Activated CD8-positive, alpha-beta memory T cell treated with anti-CD3 and anti-CD28 coated beads for 1 hour (primary cell): ENCODE data around the gene PRX.
"Not testable (repeated sequence)": the region's sequence is repeated elsewhere in the genome, so short reads cannot be mapped to it uniquely, and the experiment has no call there.

Experiments used
- DNase-seq, 2 donors: peaks; one replicate each; pipeline ENCODE4 v3.0.0-alpha.2; 2020; ENCODE audit warnings: low read depth in 1 of 2; ENCODE audit errors: extremely low read depth in 1 of 2

The PRX gene, protein sequence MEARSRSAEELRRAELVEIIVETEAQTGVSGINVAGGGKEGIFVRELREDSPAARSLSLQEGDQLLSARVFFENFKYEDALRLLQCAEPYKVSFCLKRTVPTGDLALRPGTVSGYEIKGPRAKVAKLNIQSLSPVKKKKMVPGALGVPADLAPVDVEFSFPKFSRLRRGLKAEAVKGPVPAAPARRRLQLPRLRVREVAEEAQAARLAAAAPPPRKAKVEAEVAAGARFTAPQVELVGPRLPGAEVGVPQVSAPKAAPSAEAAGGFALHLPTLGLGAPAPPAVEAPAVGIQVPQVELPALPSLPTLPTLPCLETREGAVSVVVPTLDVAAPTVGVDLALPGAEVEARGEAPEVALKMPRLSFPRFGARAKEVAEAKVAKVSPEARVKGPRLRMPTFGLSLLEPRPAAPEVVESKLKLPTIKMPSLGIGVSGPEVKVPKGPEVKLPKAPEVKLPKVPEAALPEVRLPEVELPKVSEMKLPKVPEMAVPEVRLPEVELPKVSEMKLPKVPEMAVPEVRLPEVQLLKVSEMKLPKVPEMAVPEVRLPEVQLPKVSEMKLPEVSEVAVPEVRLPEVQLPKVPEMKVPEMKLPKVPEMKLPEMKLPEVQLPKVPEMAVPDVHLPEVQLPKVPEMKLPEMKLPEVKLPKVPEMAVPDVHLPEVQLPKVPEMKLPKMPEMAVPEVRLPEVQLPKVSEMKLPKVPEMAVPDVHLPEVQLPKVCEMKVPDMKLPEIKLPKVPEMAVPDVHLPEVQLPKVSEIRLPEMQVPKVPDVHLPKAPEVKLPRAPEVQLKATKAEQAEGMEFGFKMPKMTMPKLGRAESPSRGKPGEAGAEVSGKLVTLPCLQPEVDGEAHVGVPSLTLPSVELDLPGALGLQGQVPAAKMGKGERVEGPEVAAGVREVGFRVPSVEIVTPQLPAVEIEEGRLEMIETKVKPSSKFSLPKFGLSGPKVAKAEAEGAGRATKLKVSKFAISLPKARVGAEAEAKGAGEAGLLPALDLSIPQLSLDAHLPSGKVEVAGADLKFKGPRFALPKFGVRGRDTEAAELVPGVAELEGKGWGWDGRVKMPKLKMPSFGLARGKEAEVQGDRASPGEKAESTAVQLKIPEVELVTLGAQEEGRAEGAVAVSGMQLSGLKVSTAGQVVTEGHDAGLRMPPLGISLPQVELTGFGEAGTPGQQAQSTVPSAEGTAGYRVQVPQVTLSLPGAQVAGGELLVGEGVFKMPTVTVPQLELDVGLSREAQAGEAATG (N-terminal part only)

GRCh38 chr19:40413291-40413845, at the start of gene PRX:
Gene PRX, minus strand, starts transcription at chr19:40413378. Its CDS starts 5,446 bp downstream, at chr19:40407932.
- DNase-seq: no peak

- no peak for DNase-seq
Measured at GRCh38 chr19:40461669-40462221, 48.6 kb upstream of the PRX start.

DNA sequence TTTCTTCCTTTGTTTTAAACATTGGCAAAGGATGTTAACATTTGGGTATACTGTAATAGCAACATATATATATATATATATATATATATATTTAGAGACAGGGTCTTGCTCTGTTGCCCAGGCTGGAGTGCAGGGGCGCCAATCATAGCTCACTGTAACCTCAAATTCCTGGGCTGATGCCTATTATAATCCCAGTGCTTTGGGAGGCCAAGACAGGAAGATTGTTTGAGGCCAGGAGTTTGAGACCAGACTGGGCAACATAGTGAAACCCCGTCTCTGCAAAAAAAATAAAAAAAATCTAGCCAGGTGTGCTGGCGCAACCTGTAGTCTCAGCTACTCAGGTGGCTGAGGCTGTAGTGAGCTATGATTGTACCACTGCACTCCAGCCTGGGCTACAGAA, 47.0 kb upstream of the PRX start:
- no peak for DNase-seq

DNA sequence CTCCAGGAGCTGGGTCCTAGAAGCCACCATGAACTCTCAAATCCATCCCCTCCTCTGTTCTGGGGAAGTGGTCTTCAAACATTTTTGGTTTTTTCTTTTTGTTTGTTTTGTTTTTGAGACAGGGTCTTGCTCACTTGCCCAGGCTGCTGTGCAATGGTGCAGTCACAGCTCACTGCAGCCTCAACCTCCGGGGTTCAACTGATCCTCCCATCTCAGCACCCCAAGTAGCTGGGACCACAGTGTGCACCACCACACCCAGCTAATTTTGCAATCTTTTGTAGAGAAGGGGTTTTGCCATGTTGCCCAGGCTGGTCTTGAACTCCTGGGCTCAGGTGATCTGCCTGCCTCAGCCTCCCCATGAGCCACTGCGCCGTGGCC, 45.4 kb upstream of the PRX start:
- DNase-seq: no peak

GRCh38 chr19:40457953-40458596, 44.9 kb upstream of the PRX start:
- no peak for DNase-seq

DNA sequence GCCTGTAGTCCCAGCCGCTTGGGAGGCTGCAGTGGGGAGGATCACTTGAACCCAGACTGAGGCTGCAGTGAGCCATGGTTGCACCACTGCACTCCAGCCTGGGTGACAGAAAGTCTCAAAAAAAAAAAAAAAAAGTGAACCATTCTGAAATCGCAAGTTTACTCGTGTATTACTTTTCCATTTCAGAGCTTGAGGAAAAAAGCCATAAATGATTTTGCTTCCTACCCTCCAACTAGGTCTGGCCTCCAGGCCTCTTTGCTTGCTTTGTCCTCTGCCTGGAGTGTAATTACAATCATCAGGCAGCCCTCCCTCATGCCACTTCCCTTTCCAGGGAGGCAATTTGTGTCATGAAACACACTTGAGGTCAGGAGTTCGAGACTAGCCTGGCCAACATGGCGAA, 43.9 kb upstream of the PRX start:
- no peak for DNase-seq

- DNase-seq: not testable (repeated sequence)
Measured at GRCh38 chr19:40453943-40454342, 40.8 kb upstream of the PRX start.

GRCh38 chr19:40453151-40453735, 40.1 kb upstream of the PRX start:
- no peak for DNase-seq

DNA sequence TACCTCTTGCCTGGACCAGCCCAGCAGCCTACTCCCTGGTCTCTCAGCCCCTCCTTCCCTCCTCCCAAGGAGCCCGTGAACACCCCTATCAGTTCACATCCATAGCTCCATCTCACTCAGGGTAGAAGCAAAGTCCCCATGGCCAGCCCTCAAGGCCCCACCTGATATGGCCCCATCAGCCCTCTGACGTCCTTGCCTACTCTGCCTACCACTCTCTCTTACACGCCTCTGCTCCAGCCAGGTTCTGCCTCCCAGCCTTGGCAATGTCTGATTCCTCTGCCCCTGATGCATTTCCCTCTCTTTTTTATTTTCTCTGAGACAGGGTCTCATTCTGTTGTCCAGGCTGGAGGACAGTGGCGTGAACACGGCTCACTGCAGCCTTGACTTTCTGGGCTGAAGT, 38.8 kb upstream of the PRX start:
- DNase-seq: no peak

DNA sequence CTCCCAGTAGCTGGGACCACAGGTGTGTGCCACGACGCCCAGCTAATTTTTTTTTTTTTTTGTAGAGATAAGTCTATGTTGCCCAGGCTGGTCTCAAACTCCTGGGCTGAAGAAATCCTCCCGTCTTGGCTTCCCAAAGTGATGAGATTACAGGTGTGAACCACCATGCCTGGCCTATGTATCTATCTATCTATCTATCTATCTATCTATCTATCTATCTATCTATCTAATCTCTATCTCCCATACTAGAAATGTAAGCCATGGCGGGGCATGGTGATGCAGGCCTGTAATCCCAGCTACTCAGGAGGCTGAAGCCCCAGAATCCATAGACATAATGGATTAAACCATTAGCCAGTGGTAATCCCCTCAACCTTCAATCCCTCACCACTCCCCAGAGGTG, 37.5 kb upstream of the PRX start:
- no peak for DNase-seq

- no peak for DNase-seq
Measured at GRCh38 chr19:40449506-40449905, 36.3 kb upstream of the PRX start.

- no peak for DNase-seq
Measured at GRCh38 chr19:40446263-40446784, 33.1 kb upstream of the PRX start.

GRCh38 chr19:40445780-40446262, 32.6 kb upstream of the PRX start:
- no peak for DNase-seq

DNA sequence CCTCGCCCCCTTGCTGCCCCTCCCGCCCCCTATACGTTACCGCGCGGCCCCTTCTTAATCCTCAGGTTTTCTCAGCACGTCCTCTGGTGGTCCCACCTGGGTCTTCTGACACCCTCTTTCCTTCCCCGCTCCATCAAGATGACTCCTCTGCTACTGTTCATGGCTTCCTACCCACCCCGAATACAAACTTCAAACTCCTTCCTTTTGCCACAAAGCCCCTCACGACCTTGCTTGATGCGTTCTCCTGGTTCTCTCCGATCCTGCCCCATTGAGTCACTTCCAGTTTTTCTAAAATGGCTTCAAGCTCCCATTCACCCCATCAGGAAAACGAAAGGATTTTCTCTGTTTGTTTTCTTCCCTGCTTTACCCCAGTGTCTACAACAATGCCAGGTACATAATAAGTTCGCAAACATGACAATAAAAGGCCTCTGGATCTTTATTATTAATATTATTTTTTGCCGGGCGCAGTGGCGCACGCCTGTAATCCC, 31.7 kb upstream of the PRX start:
- no peak for DNase-seq

- DNase-seq: peak; percentile 88 to 94
Measured at GRCh38 chr19:40444000-40444824, 31.0 kb upstream of the PRX start, which contains the start of gene SERTAD3. Gene SERTAD3, minus strand, starts transcription at chr19:40444335. Its CDS starts 2,255 bp downstream, at chr19:40442080.

DNA sequence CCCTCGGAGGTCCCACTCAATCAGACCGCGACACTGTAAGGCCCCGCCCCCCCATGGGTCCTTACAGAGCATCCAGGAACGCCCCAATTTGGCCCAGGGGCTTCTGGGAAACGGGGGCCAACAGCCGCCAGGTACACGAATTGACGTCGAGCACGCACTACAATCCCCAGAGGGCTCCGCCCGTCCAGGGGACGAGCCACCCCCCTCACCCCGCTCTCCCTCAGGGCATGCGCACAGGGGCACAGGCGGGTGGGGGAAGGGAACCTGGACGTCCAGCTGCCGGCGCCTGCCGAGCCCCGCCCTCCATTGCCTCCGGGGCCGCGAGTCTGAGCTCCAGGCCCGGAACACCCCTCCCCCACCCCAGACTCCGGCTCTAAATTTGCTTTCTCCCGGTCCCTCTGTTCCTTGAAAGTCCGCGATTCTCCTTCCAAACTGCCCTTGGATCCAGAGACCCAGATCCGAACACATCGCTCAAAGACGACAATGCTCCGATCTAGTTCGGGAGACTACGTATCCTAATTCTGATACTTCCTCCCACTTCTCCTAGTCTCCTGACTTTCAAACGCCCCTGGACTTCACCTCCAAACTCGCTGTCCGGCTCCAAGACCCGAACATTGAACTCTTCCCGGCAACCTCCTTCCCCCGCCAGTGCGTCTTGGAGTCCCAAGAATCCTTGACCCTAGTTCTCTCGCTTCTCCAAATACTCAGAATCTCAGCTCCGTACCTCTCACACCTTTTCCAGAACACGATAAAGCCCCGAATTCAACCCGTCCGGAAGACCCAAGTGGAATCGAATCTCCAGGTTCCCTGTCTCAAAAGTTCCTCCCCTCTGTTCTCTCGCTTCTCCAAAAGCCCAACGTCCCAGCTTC, 30.2 kb upstream of the PRX start:
- DNase-seq: peak; percentile 98
